LNCaP clone FGC (cell line): ENCODE results near the gene CDK12.
"Not testable (repeated sequence)": the region's sequence is repeated elsewhere in the genome, so short reads cannot be mapped to it uniquely, and the experiment has no call there.

ENCODE experiments used
- DNase-seq: peaks from one replicate; pipeline ENCODE4 v3.0.0-alpha.2; 2011; ENCODE audit warnings: low read depth
- H3K4me3 ChIP-seq: 2 replicates; pipeline ENCODE4 v1.5.1; 2011; ENCODE audit warnings: mild to moderate bottlenecking, low read depth, low read length, control low read depth
- CTCF ChIP-seq: IDR thresholded peaks from 2 replicates; pipeline ENCODE4 v1.5.1; 2012; ENCODE audit warnings: mild to moderate bottlenecking; ENCODE audit not compliant: control insufficient read depth, insufficient read depth; ENCODE audit errors: extremely low read depth

CDK12 gene

GRCh38 chr17:39530513-39530912 lies 69.2 kb downstream of the CDK12 start:
- no peak overlapping the region for H3K4me3 ChIP-seq
- DNase-seq = no peak
- TF ChIP-seq CTCF = no peak

GRCh38 chr17:39531252-39531651 lies 70.0 kb downstream of the CDK12 start:
- TF ChIP-seq CTCF = no peak

GRCh38 chr17:39533891-39534290 lies 72.6 kb downstream of the CDK12 start:
- DNase-seq = no peak
- no peak for TF ChIP-seq CTCF
- no peak overlapping the region for H3K4me3 ChIP-seq

More at GRCh38 chr17:39531252-39531651, 70.0 kb downstream of the CDK12 start:
- no peak for DNase-seq
- H3K4me3 ChIP-seq = no peak overlapping the region

- TF ChIP-seq CTCF = no peak
- no peak overlapping the region for H3K4me3 ChIP-seq
- DNase-seq = no peak
Measured at GRCh38 chr17:39534768-39535405, 73.6 kb downstream of the CDK12 start.

- TF ChIP-seq CTCF = no peak
- no peak for DNase-seq
- H3K4me3 ChIP-seq = no peak overlapping the region
Measured at GRCh38 chr17:39536468-39536867, 75.2 kb downstream of the CDK12 start.

- DNase-seq, H3K4me3 ChIP-seq: not testable (repeated sequence)
Measured at GRCh38 chr17:39537364-39537763, 76.1 kb downstream of the CDK12 start.

- no peak for TF ChIP-seq CTCF
- no peak overlapping the region for H3K4me3 ChIP-seq
- no peak for DNase-seq
Measured at GRCh38 chr17:39538866-39539265, 77.6 kb downstream of the CDK12 start.
